Body of pancreas (tissue), 4 donors: Measurements from ENCODE around the gene RANBP10.

ENCODE experiments used
- POLR2A ChIP-seq, 3 donors: fragments of 450-650 bp; IDR thresholded peaks; one replicate each; pipeline ENCODE4 v1.6.1; 2016; ENCODE audit warnings: antibody characterized with exemption in 3 of 3, mild to moderate bottlenecking in 2 of 3
- TF ChIP-seq, protein P1 (sequence below), 7 experiments: fragments of 450-650 bp in 4 of 7; fragments of 200-600 bp in 3 of 7; sonication (generic) in 3 of 7; IDR thresholded peaks; one replicate each; pipeline ENCODE4 v1.5.1; 2016 to 2019; ENCODE audit warnings: antibody characterized with exemption in 7 of 7

DNA sequence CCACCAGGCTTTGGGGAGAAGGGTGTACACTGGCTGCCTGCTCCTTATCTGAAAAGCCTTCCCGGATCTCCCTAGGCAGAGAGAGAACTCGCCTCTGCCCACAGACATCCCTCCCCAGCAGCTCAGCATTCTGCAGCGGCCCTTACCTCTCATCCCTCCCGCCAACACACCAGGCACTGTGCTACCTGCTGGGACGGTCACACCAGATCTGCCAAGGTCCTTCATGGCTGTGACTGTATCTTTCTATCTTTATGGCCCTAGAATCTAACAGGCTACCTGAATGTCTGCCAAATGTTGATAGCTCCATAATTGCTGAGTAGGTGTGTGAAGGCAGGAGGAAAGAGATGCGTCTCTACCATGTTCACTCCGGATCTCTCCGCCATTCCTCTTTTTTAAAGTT lies 8.2 kb upstream of the RANBP10 start:
- TF ChIP-seq, protein P1, sequence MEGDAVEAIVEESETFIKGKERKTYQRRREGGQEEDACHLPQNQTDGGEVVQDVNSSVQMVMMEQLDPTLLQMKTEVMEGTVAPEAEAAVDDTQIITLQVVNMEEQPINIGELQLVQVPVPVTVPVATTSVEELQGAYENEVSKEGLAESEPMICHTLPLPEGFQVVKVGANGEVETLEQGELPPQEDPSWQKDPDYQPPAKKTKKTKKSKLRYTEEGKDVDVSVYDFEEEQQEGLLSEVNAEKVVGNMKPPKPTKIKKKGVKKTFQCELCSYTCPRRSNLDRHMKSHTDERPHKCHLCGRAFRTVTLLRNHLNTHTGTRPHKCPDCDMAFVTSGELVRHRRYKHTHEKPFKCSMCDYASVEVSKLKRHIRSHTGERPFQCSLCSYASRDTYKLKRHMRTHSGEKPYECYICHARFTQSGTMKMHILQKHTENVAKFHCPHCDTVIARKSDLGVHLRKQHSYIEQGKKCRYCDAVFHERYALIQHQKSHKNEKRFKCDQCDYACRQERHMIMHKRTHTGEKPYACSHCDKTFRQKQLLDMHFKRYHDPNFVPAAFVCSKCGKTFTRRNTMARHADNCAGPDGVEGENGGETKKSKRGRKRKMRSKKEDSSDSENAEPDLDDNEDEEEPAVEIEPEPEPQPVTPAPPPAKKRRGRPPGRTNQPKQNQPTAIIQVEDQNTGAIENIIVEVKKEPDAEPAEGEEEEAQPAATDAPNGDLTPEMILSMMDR (IDR thresholded peaks at IDR 0.05): no peak
- TF ChIP-seq POLR2A (IDR thresholded peaks at IDR 0.05): no peak
